EL (cell line): ENCODE data around the gene DNAJB14.
A peak's percentile ranks its signal among the peaks of the same experiment; 100 is the strongest.

Source experiments
- DNase-seq: peaks from one replicate; pipeline ENCODE4 v3.0.0-alpha.2; 2016

DNAJB14 gene

GRCh38 chr4:99943904-99944437 is 2.4 kb downstream of the DNAJB14 start:
- no peak for DNase-seq

DNA sequence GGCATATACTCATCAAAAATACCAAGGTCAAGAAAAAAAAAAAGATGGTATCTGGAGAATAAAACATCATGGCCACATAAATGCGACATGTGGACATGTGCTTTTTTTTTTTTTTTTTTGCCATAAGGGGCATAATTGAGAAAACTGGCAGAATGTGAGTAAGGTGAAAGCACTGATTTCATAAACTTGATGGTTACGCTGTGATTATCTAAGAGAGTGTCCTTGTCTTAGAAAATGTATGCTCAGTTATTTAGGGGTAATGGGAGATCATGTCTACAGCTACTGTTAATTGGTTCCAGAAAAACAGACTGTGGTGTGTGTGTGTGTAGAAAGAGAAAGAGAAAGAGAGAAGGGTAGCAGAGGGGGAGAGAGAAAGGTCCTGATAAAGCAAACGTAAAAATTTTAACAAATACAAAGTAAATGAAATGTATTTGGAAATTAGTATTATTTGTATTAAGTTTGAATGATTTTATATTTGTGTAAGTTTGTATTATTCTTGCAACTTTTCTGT is 8.1 kb downstream of the DNAJB14 start:
- DNase-seq: no peak

DNA sequence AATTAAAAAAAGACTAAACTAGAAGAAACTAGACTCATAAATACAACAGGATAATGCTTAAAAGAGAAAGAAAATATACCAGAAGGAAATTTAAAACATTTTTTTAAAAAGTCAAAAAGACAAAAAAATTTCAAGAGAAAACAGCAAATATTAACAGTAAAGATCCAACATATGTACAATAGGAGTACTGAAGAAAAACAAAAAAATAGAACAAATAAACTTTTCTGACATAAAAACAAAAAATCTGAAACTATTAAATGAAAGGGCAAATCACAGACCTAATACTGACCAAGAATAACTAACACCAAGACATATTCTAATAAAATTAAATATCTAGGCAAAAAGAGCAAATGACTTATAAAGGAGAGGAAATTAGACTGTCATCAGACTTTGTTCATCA is 11.5 kb downstream of the DNAJB14 start:
- no peak for DNase-seq

- DNase-seq: no peak
Measured at GRCh38 chr4:99927566-99927965, 18.9 kb downstream of the DNAJB14 start.

- no peak for DNase-seq
Measured at GRCh38 chr4:99921174-99921573, 25.2 kb downstream of the DNAJB14 start.

DNA sequence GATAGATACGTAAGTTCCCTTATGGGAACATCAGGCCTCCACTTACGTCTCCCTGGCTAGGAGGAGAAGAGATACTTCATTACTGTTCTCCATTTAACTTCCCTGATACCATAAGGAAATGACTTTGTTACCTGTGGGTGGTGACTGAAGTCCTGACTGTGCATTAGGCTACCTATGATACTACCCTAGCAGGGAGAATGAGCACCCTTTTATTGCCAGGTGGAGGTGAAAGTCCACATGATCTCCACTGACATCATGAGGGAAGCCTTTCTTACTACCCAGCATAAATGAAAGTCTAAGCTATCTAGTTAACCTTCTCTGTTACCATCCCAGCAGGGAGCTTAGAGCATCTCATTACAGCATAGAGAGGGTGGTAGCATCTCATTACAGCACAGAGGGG is 27.8 kb downstream of the DNAJB14 start:
- no peak for DNase-seq

DNA sequence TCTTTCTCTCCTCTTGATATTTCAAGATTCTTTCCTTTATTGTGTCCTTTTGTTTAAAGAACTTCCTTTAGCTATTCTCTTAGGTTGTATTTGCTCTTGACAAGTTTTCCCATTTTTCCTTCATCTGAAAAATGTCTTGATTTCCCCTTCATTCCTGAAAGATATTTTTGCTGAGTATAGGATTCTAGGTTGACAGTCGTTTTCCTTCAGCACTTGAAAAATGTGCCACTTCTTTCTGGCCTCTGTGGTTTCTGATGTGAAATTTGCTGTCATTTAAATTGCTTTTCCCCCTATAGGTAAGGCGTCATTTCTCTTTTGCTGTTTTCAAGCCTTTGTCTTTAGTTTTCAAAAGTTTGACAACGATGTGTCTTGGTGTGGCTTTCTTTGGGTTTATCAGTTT is 28.8 kb downstream of the DNAJB14 start:
- no peak for DNase-seq

- DNase-seq: peak; percentile 1
Measured at GRCh38 chr4:99915449-99915848, 31.0 kb downstream of the DNAJB14 start.

DNA sequence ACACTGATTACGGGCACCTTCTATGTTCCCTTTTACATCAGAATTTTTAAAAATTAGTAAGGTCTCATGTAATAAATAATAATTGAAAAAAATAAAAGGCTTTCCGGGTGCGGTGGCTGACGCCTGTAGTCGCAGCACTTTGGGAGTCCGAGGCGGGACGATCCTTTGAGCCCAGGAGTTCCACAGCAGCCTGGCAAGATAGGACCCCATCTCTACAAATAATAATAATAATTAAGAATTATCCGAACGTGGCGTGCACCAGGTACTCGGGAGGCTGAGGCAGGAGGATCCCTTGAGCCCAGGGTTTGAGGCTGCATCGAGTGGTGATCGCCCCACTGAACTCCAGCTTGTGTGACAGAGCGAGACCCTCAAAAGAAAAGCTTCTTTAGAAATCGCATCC is 51.4 kb downstream of the DNAJB14 start:
- DNase-seq: no peak

DNA sequence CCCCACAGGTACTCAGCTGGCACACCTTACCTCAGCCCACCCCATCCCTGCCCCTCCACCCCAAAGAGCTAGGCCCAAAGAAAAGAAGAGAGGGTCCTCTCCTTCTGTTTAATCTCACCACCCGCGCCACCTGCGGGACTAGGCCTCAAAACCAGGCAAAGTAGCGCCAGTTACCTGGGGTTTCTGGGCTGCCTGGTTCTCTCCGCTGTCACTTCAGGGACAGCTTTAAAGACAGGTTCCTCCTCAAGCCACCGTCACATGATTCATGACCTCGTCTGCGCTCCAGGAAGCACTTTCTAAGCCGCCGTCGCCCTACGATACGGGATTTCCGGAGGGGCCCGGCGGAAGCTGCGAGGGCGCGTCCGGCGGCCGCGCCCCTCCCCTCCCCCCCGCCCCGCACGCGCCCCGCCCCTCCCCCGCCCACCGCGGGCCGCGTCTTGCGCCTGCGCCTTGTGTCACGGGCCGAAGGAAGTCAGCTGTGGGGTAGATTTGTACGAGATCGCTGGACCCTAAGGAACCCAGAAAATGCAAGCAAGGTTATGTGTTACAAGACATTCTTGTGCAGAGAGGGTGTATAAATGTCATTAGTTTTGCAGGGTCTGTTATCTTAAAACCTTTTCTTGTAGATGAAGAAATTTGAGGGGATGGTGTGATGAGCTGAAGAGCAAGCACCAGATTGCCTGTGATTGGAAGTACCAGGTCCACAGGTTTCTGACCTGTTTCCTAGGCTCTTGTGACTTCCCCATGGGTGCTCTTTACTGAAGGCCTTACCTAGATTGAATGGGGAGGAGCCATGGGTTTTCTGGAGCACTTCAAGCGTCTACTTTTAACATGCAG is 52.0 kb downstream of the DNAJB14 start, which contains the start of gene LAMTOR3:
LAMTOR3 (minus strand) TSS at position 267 of the 837 bp plus-strand sequence. CDS start 464 bp downstream, outside the sequence.
- peak; percentile 87 for DNase-seq

GRCh38 chr4:99893839-99894160 is 52.6 kb downstream of the DNAJB14 start:
- DNase-seq: peak; percentile 16

- DNase-seq: no peak
Measured at GRCh38 chr4:99893029-99893428, 53.4 kb downstream of the DNAJB14 start.

GRCh38 chr4:99891351-99891750 is 55.1 kb downstream of the DNAJB14 start:
- no peak for DNase-seq

DNA sequence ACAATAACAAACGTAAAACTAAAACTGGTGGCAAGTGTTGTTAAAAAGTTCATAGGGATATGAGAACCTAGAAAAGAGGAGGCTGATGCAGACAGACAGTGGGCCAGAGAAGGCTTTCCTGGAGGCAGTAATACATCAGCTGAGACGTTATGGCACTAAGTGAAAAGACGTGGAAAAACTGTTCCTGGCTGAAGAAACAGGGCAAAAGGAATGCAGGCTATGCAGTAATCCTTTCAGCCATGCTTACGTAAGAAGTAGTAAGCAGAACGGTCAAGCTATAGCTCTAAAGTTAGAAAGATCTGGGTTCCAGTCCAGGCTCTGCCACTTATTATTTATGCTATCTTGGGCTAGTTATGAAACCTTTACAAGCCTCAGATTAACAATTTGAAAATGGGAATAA is 58.6 kb downstream of the DNAJB14 start:
- peak; percentile 10 for DNase-seq

- peak; percentile 21 for DNase-seq
Measured at GRCh38 chr4:99886146-99886545, 60.3 kb downstream of the DNAJB14 start.

DNA sequence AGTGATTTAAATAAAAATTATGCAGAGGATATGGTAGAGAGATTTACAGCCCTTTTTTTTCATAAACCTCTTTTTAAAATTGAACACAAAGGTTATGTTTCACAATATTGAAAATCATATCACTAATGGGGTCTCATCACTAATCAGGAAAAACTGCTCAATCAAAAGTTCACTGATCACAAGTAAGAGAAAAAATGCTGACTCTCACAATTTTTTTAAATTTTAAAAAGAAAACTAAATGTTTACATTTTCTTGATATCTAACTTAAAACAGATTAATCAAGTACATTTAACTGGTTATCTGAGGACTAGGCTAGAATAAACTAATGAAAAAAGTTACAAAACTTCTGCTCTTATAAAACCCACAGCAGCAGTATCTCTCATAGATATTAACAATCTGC is 60.7 kb downstream of the DNAJB14 start:
- no peak for DNase-seq

GRCh38 chr4:99885063-99885664 is 61.3 kb downstream of the DNAJB14 start:
- peak; percentile 41 for DNase-seq

GRCh38 chr4:99879458-99879857 is 67.0 kb downstream of the DNAJB14 start:
- DNase-seq: no peak

DNA sequence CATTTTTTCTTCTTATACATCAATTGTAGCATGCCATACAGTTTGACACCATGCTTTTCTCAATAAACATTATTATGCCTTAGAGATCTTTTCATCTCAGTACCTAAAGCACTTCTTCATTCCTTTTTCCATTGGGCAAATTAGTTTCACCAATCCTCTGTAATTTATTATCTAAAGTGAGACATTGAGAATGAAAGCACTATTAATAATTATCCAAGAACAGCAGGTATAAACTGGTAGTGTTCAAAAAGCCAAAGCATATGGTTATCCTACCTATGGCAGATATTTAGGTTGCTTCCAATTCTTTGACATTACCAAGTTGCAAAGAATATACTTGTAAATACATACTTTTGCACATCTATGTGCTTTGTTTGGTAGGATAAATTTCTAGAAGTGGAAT is 67.8 kb downstream of the DNAJB14 start:
- no peak for DNase-seq

GRCh38 chr4:99876946-99877345 is 69.5 kb downstream of the DNAJB14 start:
- no peak for DNase-seq

- no peak for DNase-seq
Measured at GRCh38 chr4:99875071-99875470, 71.3 kb downstream of the DNAJB14 start.

- no peak for DNase-seq
Measured at GRCh38 chr4:99872570-99872969, 73.8 kb downstream of the DNAJB14 start.

DNA sequence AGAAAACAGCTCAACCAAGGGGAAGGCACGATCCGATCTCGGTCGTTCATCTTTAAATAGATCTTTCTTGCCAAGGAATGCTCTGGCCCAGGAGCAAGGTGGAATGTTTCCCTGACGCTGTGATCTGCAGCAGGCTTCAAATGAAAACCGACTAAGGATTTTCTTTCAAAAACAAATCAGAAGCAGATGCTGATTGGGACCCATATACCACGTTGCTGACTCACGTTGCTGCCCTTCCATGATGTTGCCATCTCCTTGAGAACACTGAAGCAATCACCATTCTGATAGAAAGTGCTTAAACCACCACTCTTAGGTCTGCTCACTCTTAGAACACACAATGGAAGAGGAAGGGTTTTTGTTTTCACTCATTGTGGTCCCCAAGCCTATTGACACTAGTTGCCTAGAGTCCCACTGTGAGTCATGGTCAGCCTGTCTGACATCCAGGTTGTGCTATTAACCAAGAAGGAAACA is 78.3 kb downstream of the DNAJB14 start:
- peak; percentile 43 for DNase-seq

GRCh38 chr4:99863804-99864203 is 82.6 kb downstream of the DNAJB14 start:
- peak; percentile 12 for DNase-seq
